ENCODE results near the gene ZNF689. TPM values are rescaled to one million over a fixed set of nuclear protein-coding genes. Genes with fewer than 3 reads are reported as not detected.

Gene ZNF689
- total and polyA plus RNA-seq, 2 of the 13 experiments (the other 11 are each of a cell fraction or from before 2014, with no cell fraction given), result 9.7 to 19.5 TPM

DNA sequence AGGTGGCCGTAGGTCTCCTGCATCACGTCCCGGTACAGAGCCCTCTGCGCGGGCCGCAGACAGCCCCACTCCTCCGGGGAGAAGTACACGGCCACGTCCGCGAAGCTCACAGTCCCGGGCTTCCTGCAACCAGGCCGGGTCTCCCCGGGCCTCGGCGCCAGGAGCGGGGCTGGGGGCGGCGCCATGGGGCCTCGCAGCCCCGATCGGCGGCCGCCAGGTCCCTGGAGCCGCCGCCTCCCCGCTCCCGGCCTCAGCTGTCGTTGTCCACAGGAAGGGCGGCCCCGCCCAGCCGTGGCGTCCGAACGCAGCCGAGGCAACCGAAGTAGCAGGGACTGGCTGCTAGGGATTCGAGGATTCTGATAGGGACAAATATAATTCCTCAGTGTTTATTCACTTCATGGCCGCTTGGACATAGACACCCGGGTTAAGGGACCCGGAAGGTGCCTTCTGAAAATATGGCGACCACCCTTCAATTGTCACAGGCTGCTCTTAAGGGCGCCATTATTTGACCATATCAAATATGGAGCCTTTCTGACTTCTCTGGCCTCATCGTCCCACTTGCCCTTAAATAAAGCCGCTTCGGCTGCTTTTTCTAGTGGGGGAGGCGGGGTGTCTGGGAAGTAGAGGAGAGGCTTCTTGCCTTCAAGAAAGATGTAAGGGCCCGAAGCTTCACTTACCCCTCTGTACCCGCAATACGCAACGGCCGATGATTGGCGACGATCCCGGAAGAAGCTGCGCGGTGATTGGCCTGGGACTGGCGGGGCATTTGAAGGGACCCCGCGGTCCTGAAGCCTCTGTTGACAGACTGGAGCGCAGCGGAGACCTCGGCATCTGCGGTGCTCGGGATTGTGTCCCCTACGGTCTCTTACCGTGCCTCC lies 38.5 kb downstream of the ZNF689 start, which contains the start of gene ZNF688 (continued):
- TF ChIP-seq LCORL (IDR thresholded peaks at IDR 0.05) (no peak), LCORL (CRISPR knock-in tag; IDR thresholded peaks at IDR 0.05) (0 out of 2 replicates have a peak, but pooled peaks have one; percentile 34), HCFC1 (IDR thresholded peaks at IDR 0.05; ENCODE audit: low read depth, low read length) (peak; percentile 57; the same call in 1 of the 2 replicates), MXD4 (CRISPR knock-in tag; IDR thresholded peaks at IDR 0.05) (peak; percentile 96), ZNF503 (CRISPR knock-in tag; IDR thresholded peaks at IDR 0.05) (no peak), ZNF850 (CRISPR knock-in tag; conservative IDR thresholded peaks at IDR 0.05) (no peak), FIP1L1 (IDR thresholded peaks at IDR 0.05; ENCODE audit: borderline replicate concordance, insufficient read depth, low read depth, low read length) (no peak), SYNCRIP (IDR thresholded peaks at IDR 0.05; ENCODE audit: insufficient read depth, low read depth, low read length) (no peak), ZNF646 (CRISPR knock-in tag; IDR thresholded peaks at IDR 0.05) (no peak)
- TF ChIP-seq, protein P1, sequence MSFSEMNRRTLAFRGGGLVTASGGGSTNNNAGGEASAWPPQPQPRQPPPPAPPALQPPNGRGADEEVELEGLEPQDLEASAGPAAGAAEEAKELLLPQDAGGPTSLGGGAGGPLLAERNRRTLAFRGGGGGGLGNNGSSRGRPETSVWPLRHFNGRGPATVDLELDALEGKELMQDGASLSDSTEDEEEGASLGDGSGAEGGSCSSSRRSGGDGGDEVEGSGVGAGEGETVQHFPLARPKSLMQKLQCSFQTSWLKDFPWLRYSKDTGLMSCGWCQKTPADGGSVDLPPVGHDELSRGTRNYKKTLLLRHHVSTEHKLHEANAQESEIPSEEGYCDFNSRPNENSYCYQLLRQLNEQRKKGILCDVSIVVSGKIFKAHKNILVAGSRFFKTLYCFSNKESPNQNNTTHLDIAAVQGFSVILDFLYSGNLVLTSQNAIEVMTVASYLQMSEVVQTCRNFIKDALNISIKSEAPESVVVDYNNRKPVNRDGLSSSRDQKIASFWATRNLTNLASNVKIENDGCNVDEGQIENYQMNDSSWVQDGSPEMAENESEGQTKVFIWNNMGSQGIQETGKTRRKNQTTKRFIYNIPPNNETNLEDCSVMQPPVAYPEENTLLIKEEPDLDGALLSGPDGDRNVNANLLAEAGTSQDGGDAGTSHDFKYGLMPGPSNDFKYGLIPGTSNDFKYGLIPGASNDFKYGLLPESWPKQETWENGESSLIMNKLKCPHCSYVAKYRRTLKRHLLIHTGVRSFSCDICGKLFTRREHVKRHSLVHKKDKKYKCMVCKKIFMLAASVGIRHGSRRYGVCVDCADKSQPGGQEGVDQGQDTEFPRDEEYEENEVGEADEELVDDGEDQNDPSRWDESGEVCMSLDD (CRISPR knock-in tag; IDR thresholded peaks at IDR 0.05; ENCODE audit: borderline replicate concordance), result peak; percentile 18; the same call in 1 of the 2 replicates
- TF ChIP-seq, protein P2, sequence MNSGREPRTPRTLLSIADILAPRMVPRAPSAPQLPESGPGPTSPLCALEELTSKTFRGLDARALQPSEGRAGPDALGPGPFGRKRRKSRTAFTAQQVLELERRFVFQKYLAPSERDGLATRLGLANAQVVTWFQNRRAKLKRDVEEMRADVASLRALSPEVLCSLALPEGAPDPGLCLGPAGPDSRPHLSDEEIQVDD (CRISPR knock-in tag; IDR thresholded peaks at IDR 0.05; ENCODE audit: borderline replicate concordance), result 0 out of 2 replicates have a peak, but pooled peaks have one; percentile 54

All from HepG2 (cell line).